IMR-90 (cell line): ENCODE results near the gene GALNT13. TPM values are rescaled to one million over a fixed set of nuclear protein-coding genes. Genes with fewer than 3 reads are reported as not detected.

ENCODE experiments used
- ATAC-seq: fragments of 200-7000 bp; cut with Tn5 transposase; 2 replicates; pipeline ENCODE4 v1.9.1; 2020; ENCODE audit warnings: low read depth, mild to moderate bottlenecking, moderate library complexity
- BruUV-seq: library from RNA; stranded (reverse); fragments of 400-500 nt; replicated peaks from 2 replicates; lab custom pipeline; 2021; lab: Mats Ljungman, UMichigan
- CTCF ChIA-PET: fragments of 300-600 bp; formaldehyde crosslinking; extraction: SDS; loops from one replicate; lab custom pipeline; 2021; ENCODE audit warnings: antibody characterized with exemption; lab: Yijun Ruan, JAX
- POLR2A ChIA-PET: fragments of 300-600 bp; sonication (Branson Sonifier 250); formaldehyde crosslinking; loops from one replicate; lab custom pipeline; 2022; ENCODE audit warnings: antibody characterized with exemption; ENCODE audit not compliant: unreplicated experiment; lab: Charles Lee
- DNase-seq: peaks from one replicate; pipeline ENCODE4 v3.0.0; 2013
- H2AFZ ChIP-seq: replicated peaks from 2 replicates; pipeline ENCODE3; 2013; ENCODE audit warnings: low read length, mild to moderate bottlenecking; ENCODE audit not compliant: poor library complexity
- H2AK5ac ChIP-seq: 2 replicates; pipeline ENCODE4 v1.6.1; 2013; ENCODE audit warnings: low read depth, low read length, inconsistent platforms
- H2AK9ac ChIP-seq: replicated peaks from 2 replicates; pipeline ENCODE3; 2013; ENCODE audit warnings: mild to moderate bottlenecking, low read depth, low read length, moderate library complexity; ENCODE audit not compliant: poor library complexity
- H2BK120ac ChIP-seq: 2 replicates; pipeline ENCODE4 v1.6.1; 2013; ENCODE audit warnings: low read depth, low read length, inconsistent platforms
- H2BK15ac ChIP-seq: 3 replicates; pipeline ENCODE4 v1.6.1; 2013; ENCODE audit warnings: low read depth, low read length, inconsistent platforms
- H2BK20ac ChIP-seq: 2 replicates; pipeline ENCODE4 v1.6.1; 2013; ENCODE audit warnings: low read depth, mild to moderate bottlenecking, inconsistent platforms, low read length, moderate library complexity
- H2BK5ac ChIP-seq: 2 replicates; pipeline ENCODE4 v1.6.1; 2013; ENCODE audit warnings: mild to moderate bottlenecking, low read depth, low read length, inconsistent platforms; ENCODE audit not compliant: poor library complexity, severe bottlenecking
- H3K14ac ChIP-seq: replicated peaks from 2 replicates; pipeline ENCODE4 v1.6.1; 2013; ENCODE audit warnings: low read depth, low read length, inconsistent platforms
- H3K18ac ChIP-seq: 2 replicates; pipeline ENCODE4 v1.6.1; 2013; ENCODE audit warnings: low read depth, low read length, control low read depth
- H3K23ac ChIP-seq: 2 replicates; pipeline ENCODE4 v1.6.1; 2013; ENCODE audit warnings: low read depth, low read length, inconsistent platforms
- H3K27ac ChIP-seq: 2 replicates; pipeline ENCODE4 v1.5.1; 2013; ENCODE audit warnings: mild to moderate bottlenecking, control low read depth, low read length; ENCODE audit not compliant: insufficient read depth
- H3K27me3 ChIP-seq: 2 replicates; pipeline ENCODE4 v1.6.1; 2013; ENCODE audit warnings: low read length; ENCODE audit not compliant: control insufficient read depth, insufficient read depth
- H3K36me3 ChIP-seq: 2 replicates; pipeline ENCODE4 v1.6.1; 2013; ENCODE audit warnings: low read length, mixed read lengths; ENCODE audit not compliant: control insufficient read depth, insufficient read depth
- H3K4ac ChIP-seq: 2 replicates; pipeline ENCODE4 v1.6.1; 2013; ENCODE audit warnings: low read depth, low read length, inconsistent platforms
- H3K4me1 ChIP-seq: 2 replicates; pipeline ENCODE4 v1.6.1; 2013; ENCODE audit warnings: low read length, mixed read lengths; ENCODE audit not compliant: control insufficient read depth, insufficient read depth
- H3K4me2 ChIP-seq: 2 replicates; pipeline ENCODE4 v1.6.1; 2013; ENCODE audit warnings: low read depth, mild to moderate bottlenecking, control low read depth, low read length, moderate library complexity
- H3K4me3 ChIP-seq: 2 replicates; pipeline ENCODE4 v1.5.1; 2013; ENCODE audit warnings: low read depth, mild to moderate bottlenecking, control low read depth, low read length, moderate library complexity; ENCODE audit not compliant: insufficient read depth
- H3K56ac ChIP-seq: 2 replicates; pipeline ENCODE4 v1.6.1; 2013; ENCODE audit warnings: low read length, inconsistent platforms; ENCODE audit not compliant: insufficient read depth; ENCODE audit errors: extremely low read depth
- H3K79me1 ChIP-seq, 2 experiments: 2 replicates each; pipeline ENCODE4 v1.6.1; 2013; ENCODE audit warnings: low read length in 2 of 2, inconsistent platforms in 1 of 2, low read depth in 1 of 2
- H3K9ac ChIP-seq: 2 replicates; pipeline ENCODE4 v1.6.1; 2013; ENCODE audit warnings: low read depth, low read length, control low read depth
- H3K9me1 ChIP-seq: 2 replicates; pipeline ENCODE4 v1.6.1; 2013; ENCODE audit warnings: low read length, inconsistent platforms; ENCODE audit not compliant: insufficient read depth
- H3K9me3 ChIP-seq: 2 replicates; pipeline ENCODE4 v1.6.1; 2013; ENCODE audit warnings: low read length; ENCODE audit not compliant: control insufficient read depth, insufficient read depth
- H4K20me1 ChIP-seq: 2 replicates; pipeline ENCODE4 v1.6.1; 2013; ENCODE audit warnings: low read length, inconsistent platforms; ENCODE audit not compliant: insufficient read depth
- H4K5ac ChIP-seq: 2 replicates; pipeline ENCODE4 v1.6.1; 2013; ENCODE audit warnings: mild to moderate bottlenecking, low read depth, low read length, control low read depth
- H4K8ac ChIP-seq, 2 experiments: 2 replicates each; pipeline ENCODE4 v1.6.1; 2013; ENCODE audit warnings: low read depth in 2 of 2, low read length in 2 of 2, control low read depth in 1 of 2, inconsistent platforms in 1 of 2
- H4K91ac ChIP-seq: 2 replicates; pipeline ENCODE4 v1.6.1; 2013; ENCODE audit warnings: low read depth, low read length, inconsistent platforms; ENCODE audit not compliant: insufficient read depth
- CEBPB ChIP-seq: IDR thresholded peaks from 2 replicates; pipeline ENCODE4 v1.6.1; 2012; ENCODE audit warnings: low read depth, low read length, improper control_type of control experiment
- CHD1 ChIP-seq: IDR thresholded peaks from 2 replicates; pipeline ENCODE4 v1.6.1; 2012; ENCODE audit warnings: low read depth, low read length, improper control_type of control experiment
- CTCF ChIP-seq: conservative IDR thresholded peaks from 2 replicates; pipeline ENCODE4 v1.5.1; 2012; ENCODE audit warnings: mild to moderate bottlenecking, low read depth, low read length, improper control_type of control experiment
- ELK1 ChIP-seq: fragments of 150-350 bp; IDR thresholded peaks from 2 replicates; pipeline ENCODE4 v1.6.1; 2016; ENCODE audit warnings: low read depth, mild to moderate bottlenecking, low read length, moderate library complexity, borderline replicate concordance
- FOS ChIP-seq: fragments of 150-350 bp; IDR thresholded peaks from 2 replicates; pipeline ENCODE4 v1.6.1; 2016; ENCODE audit warnings: low read depth, low read length
- MAFK ChIP-seq: IDR thresholded peaks from 2 replicates; pipeline ENCODE4 v1.6.1; 2012; ENCODE audit warnings: low read depth, low read length, improper control_type of control experiment
- MXI1 ChIP-seq: IDR thresholded peaks from 2 replicates; pipeline ENCODE4 v1.6.1; 2012; ENCODE audit warnings: low read depth, mild to moderate bottlenecking, low read length, moderate library complexity, borderline replicate concordance
- POLR2A ChIP-seq: IDR thresholded peaks from 2 replicates; pipeline ENCODE4 v1.6.1; 2012; ENCODE audit warnings: mild to moderate bottlenecking, low read depth, low read length
- RCOR1 ChIP-seq: IDR thresholded peaks from 2 replicates; pipeline ENCODE4 v1.6.1; 2012; ENCODE audit warnings: mild to moderate bottlenecking, low read length, improper control_type of control experiment; ENCODE audit not compliant: insufficient replicate concordance
- SMC3 ChIP-seq: fragments of 150-350 bp; IDR thresholded peaks from 2 replicates; pipeline ENCODE4 v1.6.1; 2016; ENCODE audit warnings: low read depth, mild to moderate bottlenecking, antibody characterized with exemption, low read length, moderate library complexity
- USF2 ChIP-seq: fragments of 150-350 bp; IDR thresholded peaks from 2 replicates; pipeline ENCODE4 v1.6.1; 2017; ENCODE audit warnings: mild to moderate bottlenecking, antibody characterized with exemption, low read length, low read depth
- WGBS, 2 experiments: methylation state at CpG; one replicate each; pipeline versions ENCODE4 v1.1.5 to v1.1.7; 2013; ENCODE audit warnings: missing lambda C conversion rate in 2 of 2; ENCODE audit not compliant: insufficient read length in 1 of 2; ENCODE audit errors: extremely low coverage in 2 of 2; 5-methylcytosine and 5-hydroxymethylcytosine counted together
- dilution Hi-C: fragments of 300-500 bp; cut with HindIII; formaldehyde crosslinking; loops from one replicate; pipeline ENCODE4 v1.14.3; 2018; ENCODE audit warnings: low sequenced_read_pairs; ENCODE audit not compliant: unreplicated experiment
- in situ Hi-C: fragments of 300-500 bp; cut with MboI; formaldehyde crosslinking; loops from 3 replicates; pipeline ENCODE4 v1.14.3; 2019; ENCODE audit warnings: low sequenced_read_pairs, inconsistent platforms, mixed read lengths
- intact Hi-C: fragments of 100-400 bp; cut with micrococcal nuclease; formaldehyde crosslinking; loops from 2 replicates; pipeline ENCODE4 v1.10.0; 2022
- polyA plus RNA-seq, 3 experiments: library from polyadenylated mRNA; depleted of rRNA; stranded (reverse); fragments of >200 nt; gene quantifications; 2 replicates each; pipeline ENCODE4 v1.2.3, GENCODE V29; 2012; ENCODE audit warnings: low replicate concordance in 1 of 3
- total RNA-seq: library from RNA; depleted of rRNA; stranded (reverse); fragments of >200 nt; gene quantifications from 2 replicates; pipeline ENCODE4 v1.2.3, GENCODE V29; 2012

GALNT13 gene
- total and polyA plus RNA-seq, 2 of the 4 experiments (the other 2 are of a cell fraction) = 0.03 TPM; not detected in 1

GRCh38 chr2:154261473-154262027, 389.8 kb downstream of the GALNT13 start:
- H3K27me3 ChIP-seq = no peaks in the 10 kb centered on the region
- no peak overlapping the region for H2BK20ac ChIP-seq
- H2BK120ac ChIP-seq = no peak overlapping the region
- H2AFZ ChIP-seq = no peak overlapping the region
- H2BK5ac ChIP-seq = no peak overlapping the region
- H4K8ac ChIP-seq = no peak overlapping the region
- no TSS peak for BruUV-seq
- no peak overlapping the region for H3K23ac ChIP-seq
- no peaks in the 10 kb centered on the region for H3K36me3 ChIP-seq
- H3K18ac ChIP-seq = no peak overlapping the region
- no peaks in the 10 kb centered on the region for H3K4me1 ChIP-seq
- H2AK5ac ChIP-seq = no peak overlapping the region
- in situ Hi-C loops (no loop called here), dilution Hi-C loops (no loop called here), intact Hi-C loops (no loop called here)
- H3K56ac ChIP-seq = no peak overlapping the region
- no peak overlapping the region for H4K91ac ChIP-seq
- no peak for DNase-seq
- H3K14ac ChIP-seq = no peak overlapping the region
- no peak overlapping the region for H3K4me2 ChIP-seq
- no peak for ATAC-seq
- no CpG with 5 or more reads among the region's 2 CpGs for WGBS, 2 experiments
- H4K5ac ChIP-seq = no peak overlapping the region
- H2AK9ac ChIP-seq = no peak overlapping the region
- ChIA-PET CTCF (no interaction called here), POLR2A (no interaction called here)
- H3K79me1 ChIP-seq = no peaks in the 10 kb centered on the region
- no peaks in the 10 kb centered on the region for H4K20me1 ChIP-seq
- no peak overlapping the region for H3K9ac ChIP-seq
- H3K4me3 ChIP-seq = no peak overlapping the region
- H2BK15ac ChIP-seq = no peak overlapping the region
- no peak overlapping the region for H3K4ac ChIP-seq
- H3K9me3 ChIP-seq = peaks cover 4% of the 10 kb centered on the region; the same call in 1 of the 2 replicates
- no peaks in the 10 kb centered on the region for H3K9me1 ChIP-seq
- TF ChIP-seq POLR2A (no peak), SMC3 (no peak), USF2 (no peak), ELK1 (no peak), MAFK (no peak), MXI1 (no peak), CTCF (no peak), FOS (no peak), RCOR1 (no peak), CEBPB (no peak), CHD1 (no peak)
- no peak overlapping the region for H3K27ac ChIP-seq
